GM10847 (cell line): ENCODE measurements around the gene MYRIP.

Experiments used
- POLR2A ChIP-seq: IDR thresholded peaks from 2 replicates; pipeline ENCODE4 v1.6.1; 2011; ENCODE audit not compliant: insufficient read length; ENCODE audit errors: extremely low read depth

Gene MYRIP

GRCh38 chr3:39977058-39977794, 167.8 kb downstream of the MYRIP start:
- TF ChIP-seq POLR2A = no peak

GRCh38 chr3:39978308-39978707, 168.9 kb downstream of the MYRIP start:
- TF ChIP-seq POLR2A = no peak

GRCh38 chr3:39980058-39980457, 170.6 kb downstream of the MYRIP start:
- TF ChIP-seq POLR2A = no peak

- TF ChIP-seq POLR2A = no peak
Observed at GRCh38 chr3:39980781-39981180, 171.4 kb downstream of the MYRIP start.

- TF ChIP-seq POLR2A = no peak
Observed at GRCh38 chr3:39981547-39982184, 172.3 kb downstream of the MYRIP start.

- TF ChIP-seq POLR2A = no peak
Observed at GRCh38 chr3:39982665-39983357, 173.4 kb downstream of the MYRIP start.

GRCh38 chr3:39989746-39990145, 180.3 kb downstream of the MYRIP start:
- no peak for TF ChIP-seq POLR2A

- TF ChIP-seq POLR2A = no peak
Observed at GRCh38 chr3:39990532-39990931, 181.1 kb downstream of the MYRIP start.

- TF ChIP-seq POLR2A = no peak
Observed at GRCh38 chr3:40008796-40009195, 199.4 kb downstream of the MYRIP start.

GRCh38 chr3:40009991-40010390, 200.6 kb downstream of the MYRIP start:
- TF ChIP-seq POLR2A = no peak

- no peak for TF ChIP-seq POLR2A
Observed at GRCh38 chr3:40012381-40012780, 203.0 kb downstream of the MYRIP start.

GRCh38 chr3:40016391-40016790, 207.0 kb downstream of the MYRIP start:
- TF ChIP-seq POLR2A = no peak

- no peak for TF ChIP-seq POLR2A
Observed at GRCh38 chr3:40018369-40018768, 209.0 kb downstream of the MYRIP start.

- no peak for TF ChIP-seq POLR2A
Observed at GRCh38 chr3:40019376-40019775, 210.0 kb downstream of the MYRIP start.

- TF ChIP-seq POLR2A = no peak
Observed at GRCh38 chr3:40020689-40021088, 211.3 kb downstream of the MYRIP start.

GRCh38 chr3:40021338-40021737, 211.9 kb downstream of the MYRIP start:
- no peak for TF ChIP-seq POLR2A
